HG03064 (cell line): Measurements from ENCODE around the gene OLFM1.

ENCODE experiments used
- ATAC-seq: cut with Tn5 transposase; IDR thresholded peaks from one replicate; pipeline ENCODE4 v1.9.1; 2021; ENCODE audit warnings: low read depth; ENCODE audit not compliant: unreplicated experiment

Gene OLFM1

GRCh38 chr9:135165003-135165711 lies 77.7 kb downstream of the OLFM1 start:
- no peak for ATAC-seq

- no peak for ATAC-seq
Measured at GRCh38 chr9:135165756-135166519, 78.5 kb downstream of the OLFM1 start.

- ATAC-seq: no peak
Measured at GRCh38 chr9:135166565-135166964, 79.1 kb downstream of the OLFM1 start.

- ATAC-seq: no peak
Measured at GRCh38 chr9:135167356-135167755, 79.9 kb downstream of the OLFM1 start.

- no peak for ATAC-seq
Measured at GRCh38 chr9:135167849-135168655, 80.6 kb downstream of the OLFM1 start.

- ATAC-seq: no peak
Measured at GRCh38 chr9:135169709-135170226, 82.3 kb downstream of the OLFM1 start.

GRCh38 chr9:135170535-135170934 lies 83.1 kb downstream of the OLFM1 start:
- no peak for ATAC-seq
